ENCODE data around the gene ATXN2L. TPM values are rescaled to one million over a fixed set of nuclear protein-coding genes. Genes with fewer than 3 reads are reported as not detected.

The ATXN2L gene
- total and polyA plus RNA-seq, 2 of the 13 experiments (the other 11 are each of a cell fraction or from before 2014, with no cell fraction given), result 40.8 to 55.1 TPM

GRCh38 chr16:28846080-28846932 lies 23.5 kb downstream of the ATXN2L start, which contains the start of gene TUFM (continued):
- peak; percentile 66 for TF ChIP-seq SOX5 (CRISPR knock-in tag; IDR thresholded peaks at IDR 0.05; ENCODE audit: borderline replicate concordance)
- no peak for TF ChIP-seq SMARCE1 (IDR thresholded peaks at IDR 0.05; ENCODE audit: borderline replicate concordance)
- TF ChIP-seq, protein P1, sequence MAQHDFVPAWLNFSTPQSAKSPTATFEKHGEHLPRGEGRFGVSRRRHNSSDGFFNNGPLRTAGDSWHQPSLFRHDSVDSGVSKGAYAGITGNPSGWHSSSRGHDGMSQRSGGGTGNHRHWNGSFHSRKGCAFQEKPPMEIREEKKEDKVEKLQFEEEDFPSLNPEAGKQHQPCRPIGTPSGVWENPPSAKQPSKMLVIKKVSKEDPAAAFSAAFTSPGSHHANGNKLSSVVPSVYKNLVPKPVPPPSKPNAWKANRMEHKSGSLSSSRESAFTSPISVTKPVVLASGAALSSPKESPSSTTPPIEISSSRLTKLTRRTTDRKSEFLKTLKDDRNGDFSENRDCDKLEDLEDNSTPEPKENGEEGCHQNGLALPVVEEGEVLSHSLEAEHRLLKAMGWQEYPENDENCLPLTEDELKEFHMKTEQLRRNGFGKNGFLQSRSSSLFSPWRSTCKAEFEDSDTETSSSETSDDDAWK (CRISPR knock-in tag; IDR thresholded peaks at IDR 0.05), result no peak
- no peak for TF ChIP-seq CC2D1A (CRISPR knock-in tag; IDR thresholded peaks at IDR 0.05)
- 0 out of 2 replicates have a peak, but pooled peaks have one; percentile 65 for TF ChIP-seq CHCHD3 (CRISPR knock-in tag; IDR thresholded peaks at IDR 0.05)
- TF ChIP-seq DBP (CRISPR knock-in tag; IDR thresholded peaks at IDR 0.05; ENCODE audit: not compliant biosample characterization), result no peak
- peak; percentile 85 for TF ChIP-seq CBX1 (IDR thresholded peaks at IDR 0.05; ENCODE audit: low read depth)
- no peak for TF ChIP-seq ZNF512B (CRISPR knock-in tag; IDR thresholded peaks at IDR 0.05; ENCODE audit: borderline replicate concordance)
- no peak for TF ChIP-seq ZFP36 (IDR thresholded peaks at IDR 0.05; ENCODE audit: borderline replicate concordance, low read depth, low read length, partially characterized antibody)
- no peak for TF ChIP-seq ZNF558 (CRISPR knock-in tag; IDR thresholded peaks at IDR 0.05; ENCODE audit: borderline replicate concordance)
- TF ChIP-seq, protein P2, sequence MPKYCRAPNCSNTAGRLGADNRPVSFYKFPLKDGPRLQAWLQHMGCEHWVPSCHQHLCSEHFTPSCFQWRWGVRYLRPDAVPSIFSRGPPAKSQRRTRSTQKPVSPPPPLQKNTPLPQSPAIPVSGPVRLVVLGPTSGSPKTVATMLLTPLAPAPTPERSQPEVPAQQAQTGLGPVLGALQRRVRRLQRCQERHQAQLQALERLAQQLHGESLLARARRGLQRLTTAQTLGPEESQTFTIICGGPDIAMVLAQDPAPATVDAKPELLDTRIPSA (CRISPR knock-in tag; IDR thresholded peaks at IDR 0.05; ENCODE audit: borderline replicate concordance), result peak; percentile 96
- TF ChIP-seq ZNF205 (CRISPR knock-in tag; IDR thresholded peaks at IDR 0.05), result peak; percentile 90
- peak; percentile 76; the same call in 1 of the 2 replicates for TF ChIP-seq NFRKB (IDR thresholded peaks at IDR 0.05)
- TF ChIP-seq NFE2L2 (IDR thresholded peaks at IDR 0.05; ENCODE audit: low read length), result no peak
- peak; percentile 75 for TF ChIP-seq ZBTB14 (CRISPR knock-in tag; IDR thresholded peaks at IDR 0.05)
- 0 out of 2 replicates have a peak, but pooled peaks have one; percentile 14 for TF ChIP-seq ZNF615 (CRISPR knock-in tag; IDR thresholded peaks at IDR 0.05; ENCODE audit: borderline replicate concordance)
- TF ChIP-seq GATAD2A (CRISPR knock-in tag; IDR thresholded peaks at IDR 0.05), result peak; percentile 69
- peak; percentile 89; the same call in 1 of the 2 replicates for TF ChIP-seq U2AF2 (IDR thresholded peaks at IDR 0.05; ENCODE audit: low read depth, low read length)
- TF ChIP-seq PPARG (CRISPR knock-in tag; conservative IDR thresholded peaks at IDR 0.05), result 0 out of 2 replicates have a peak, but pooled peaks have one; percentile 55
- TF ChIP-seq CBX2 (IDR thresholded peaks at IDR 0.05; ENCODE audit: low read depth, low read length), result no peak
- TF ChIP-seq CBX2 (CRISPR knock-in tag; IDR thresholded peaks at IDR 0.05; ENCODE audit: low read depth), result no peak
- peak; percentile 86 for TF ChIP-seq ZNF274 (CRISPR knock-in tag; IDR thresholded peaks at IDR 0.05)
